OCI-LY7 (cell line): Measurements from ENCODE around the gene F2R. TPM values are rescaled to one million over a fixed set of nuclear protein-coding genes. Genes with fewer than 3 reads are reported as not detected.

Experiments used
- BruUV-seq: library from RNA; stranded (reverse); fragments of 400-500 nt; replicated peaks from 2 replicates; lab custom pipeline; 2021; lab: Mats Ljungman, UMichigan
- CTCF ChIA-PET: fragments of 300-600 bp; sonication (Branson Sonifier 250); formaldehyde crosslinking; loops from one replicate; lab custom pipeline; 2022; ENCODE audit warnings: antibody characterized with exemption; ENCODE audit not compliant: unreplicated experiment; lab: Charles Lee
- POLR2A ChIA-PET: fragments of 300-600 bp; sonication (Branson Sonifier 250); formaldehyde crosslinking; loops from one replicate; lab custom pipeline; 2022; ENCODE audit warnings: antibody characterized with exemption; lab: Charles Lee
- DNase-seq: peaks from one replicate; pipeline ENCODE4 v3.0.0-alpha.2; 2015; ENCODE audit warnings: low spot score
- H2AFZ ChIP-seq: fragments of 200-600 bp; sonication (generic), shearing (Covaris generic); 2 replicates; pipeline ENCODE4 v1.6.1; 2014; ENCODE audit warnings: mild to moderate bottlenecking, antibody characterized with exemption, low read length, moderate library complexity
- H3K27ac ChIP-seq: fragments of 200-600 bp; sonication (generic); 2 replicates; pipeline ENCODE4 v1.5.1; 2014; ENCODE audit warnings: mixed run types, low read depth, mild to moderate bottlenecking, moderate library complexity, low read length, inconsistent platforms; ENCODE audit not compliant: poor library complexity, severe bottlenecking
- H3K36me3 ChIP-seq: fragments of 200-600 bp; sonication (generic); 2 replicates; pipeline ENCODE4 v1.6.1; 2014; ENCODE audit warnings: mild to moderate bottlenecking, antibody characterized with exemption, low read length, moderate library complexity, mixed read lengths; ENCODE audit not compliant: insufficient read depth
- H3K4me1 ChIP-seq: fragments of 200-600 bp; sonication (generic); 2 replicates; pipeline ENCODE4 v1.5.1; 2014; ENCODE audit warnings: mild to moderate bottlenecking, low read length; ENCODE audit not compliant: insufficient read depth, poor library complexity, severe bottlenecking
- H3K4me2 ChIP-seq: fragments of 200-600 bp; sonication (generic); 2 replicates; pipeline ENCODE4 v1.6.1; 2014; ENCODE audit warnings: mild to moderate bottlenecking, low read length
- H3K4me3 ChIP-seq: fragments of 200-600 bp; sonication (generic); 2 replicates; pipeline ENCODE4 v1.5.1; 2014; ENCODE audit warnings: mild to moderate bottlenecking, low read depth, low read length; ENCODE audit not compliant: poor library complexity, severe bottlenecking
- H3K79me2 ChIP-seq: fragments of 200-600 bp; sonication (generic); 2 replicates; pipeline ENCODE4 v1.6.1; 2016; ENCODE audit warnings: low read depth, mild to moderate bottlenecking, low read length, moderate library complexity, mixed read lengths; ENCODE audit not compliant: insufficient read depth
- H3K9me2 ChIP-seq: fragments of 200-600 bp; sonication (generic); 2 replicates; pipeline ENCODE4 v1.6.1; 2016; ENCODE audit warnings: mild to moderate bottlenecking, low read length, mixed read lengths; ENCODE audit not compliant: insufficient read depth
- H3K9me3 ChIP-seq: fragments of 200-600 bp; sonication (generic); 2 replicates; pipeline ENCODE4 v1.6.1; 2014; ENCODE audit warnings: mild to moderate bottlenecking, mixed run types, low read length, mixed read lengths
- H4K20me1 ChIP-seq: fragments of 200-600 bp; sonication (generic); 2 replicates; pipeline ENCODE4 v1.6.1; 2014; ENCODE audit warnings: mild to moderate bottlenecking, antibody characterized with exemption, low read length, moderate library complexity, mixed read lengths; ENCODE audit not compliant: insufficient read depth
- EZH2phosphoT487 ChIP-seq: fragments of 200-600 bp; sonication (generic); IDR thresholded peaks from 2 replicates; pipeline ENCODE4 v1.6.1; 2018; ENCODE audit warnings: low read depth, borderline replicate concordance, mild to moderate bottlenecking, mixed run types, antibody characterized with exemption, low read length, moderate library complexity, mixed read lengths
- intact Hi-C: fragments of 100-400 bp; cut with micrococcal nuclease; formaldehyde crosslinking; loops from one replicate; pipeline ENCODE4 v1.10.0; 2022; ENCODE audit not compliant: unreplicated experiment
- total RNA-seq, 2 experiments: library from RNA; depleted of rRNA in 1 of 2; stranded (reverse); fragments of >200 nt in 1 of 2; shearing (Covaris generic) in 1 of 2; gene quantifications; 2 replicates each; pipeline ENCODE4 v1.2.3, GENCODE V29; 2014 to 2022
- TF ChIP-seq, protein P1 (sequence below): fragments of 200-600 bp; sonication (generic); conservative IDR thresholded peaks from 2 replicates; pipeline ENCODE4 v1.5.1; 2014; ENCODE audit warnings: mild to moderate bottlenecking, antibody characterized with exemption, low read length, moderate library complexity, mixed read lengths

The F2R gene
- total RNA-seq, 2 experiments from 2014 or later: 0.08 TPM; not detected in 1

DNA sequence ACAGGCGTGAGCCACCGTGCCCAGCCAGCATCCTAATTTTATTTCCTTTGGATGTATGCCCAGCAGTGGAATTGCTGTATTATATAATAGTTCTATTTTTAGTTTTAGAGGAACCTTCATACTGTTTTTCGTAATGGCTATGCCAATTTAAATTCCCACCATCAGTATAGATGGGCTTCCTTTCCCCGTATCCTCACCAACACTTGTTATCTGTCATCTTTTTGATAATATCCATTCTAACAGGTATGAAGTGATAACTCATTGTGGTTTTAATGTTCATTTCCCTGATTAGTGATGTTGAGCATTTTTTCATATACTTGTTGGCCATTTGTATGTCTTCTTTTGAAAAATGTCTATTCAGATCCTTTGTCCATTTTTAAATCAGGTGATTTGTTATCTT is 13.0 kb downstream of the F2R start:
- no peak for TF ChIP-seq EZH2phosphoT487
- TF ChIP-seq, protein P1, sequence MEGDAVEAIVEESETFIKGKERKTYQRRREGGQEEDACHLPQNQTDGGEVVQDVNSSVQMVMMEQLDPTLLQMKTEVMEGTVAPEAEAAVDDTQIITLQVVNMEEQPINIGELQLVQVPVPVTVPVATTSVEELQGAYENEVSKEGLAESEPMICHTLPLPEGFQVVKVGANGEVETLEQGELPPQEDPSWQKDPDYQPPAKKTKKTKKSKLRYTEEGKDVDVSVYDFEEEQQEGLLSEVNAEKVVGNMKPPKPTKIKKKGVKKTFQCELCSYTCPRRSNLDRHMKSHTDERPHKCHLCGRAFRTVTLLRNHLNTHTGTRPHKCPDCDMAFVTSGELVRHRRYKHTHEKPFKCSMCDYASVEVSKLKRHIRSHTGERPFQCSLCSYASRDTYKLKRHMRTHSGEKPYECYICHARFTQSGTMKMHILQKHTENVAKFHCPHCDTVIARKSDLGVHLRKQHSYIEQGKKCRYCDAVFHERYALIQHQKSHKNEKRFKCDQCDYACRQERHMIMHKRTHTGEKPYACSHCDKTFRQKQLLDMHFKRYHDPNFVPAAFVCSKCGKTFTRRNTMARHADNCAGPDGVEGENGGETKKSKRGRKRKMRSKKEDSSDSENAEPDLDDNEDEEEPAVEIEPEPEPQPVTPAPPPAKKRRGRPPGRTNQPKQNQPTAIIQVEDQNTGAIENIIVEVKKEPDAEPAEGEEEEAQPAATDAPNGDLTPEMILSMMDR: no peak
- Histone ChIP-seq H3K27ac (no peak overlapping the region), H3K4me1 (no peaks in the 10 kb centered on the region), H3K36me3 (no peaks in the 10 kb centered on the region), H2AFZ (no peak overlapping the region), H3K4me2 (no peak overlapping the region), H3K9me2 (no peaks in the 10 kb centered on the region), H3K4me3 (no peak overlapping the region), H3K79me2 (no peaks in the 10 kb centered on the region), H4K20me1 (no peaks in the 10 kb centered on the region), H3K9me3 (0 out of 2 replicates have a peak, but pooled peaks cover 4% of the 10 kb centered on the region)
- CTCF ChIA-PET: no interaction called here
- no peak for DNase-seq
- POLR2A ChIA-PET: no interaction called here
- BruUV-seq: no TSS peak
- intact Hi-C loops: no loop called here

DNA sequence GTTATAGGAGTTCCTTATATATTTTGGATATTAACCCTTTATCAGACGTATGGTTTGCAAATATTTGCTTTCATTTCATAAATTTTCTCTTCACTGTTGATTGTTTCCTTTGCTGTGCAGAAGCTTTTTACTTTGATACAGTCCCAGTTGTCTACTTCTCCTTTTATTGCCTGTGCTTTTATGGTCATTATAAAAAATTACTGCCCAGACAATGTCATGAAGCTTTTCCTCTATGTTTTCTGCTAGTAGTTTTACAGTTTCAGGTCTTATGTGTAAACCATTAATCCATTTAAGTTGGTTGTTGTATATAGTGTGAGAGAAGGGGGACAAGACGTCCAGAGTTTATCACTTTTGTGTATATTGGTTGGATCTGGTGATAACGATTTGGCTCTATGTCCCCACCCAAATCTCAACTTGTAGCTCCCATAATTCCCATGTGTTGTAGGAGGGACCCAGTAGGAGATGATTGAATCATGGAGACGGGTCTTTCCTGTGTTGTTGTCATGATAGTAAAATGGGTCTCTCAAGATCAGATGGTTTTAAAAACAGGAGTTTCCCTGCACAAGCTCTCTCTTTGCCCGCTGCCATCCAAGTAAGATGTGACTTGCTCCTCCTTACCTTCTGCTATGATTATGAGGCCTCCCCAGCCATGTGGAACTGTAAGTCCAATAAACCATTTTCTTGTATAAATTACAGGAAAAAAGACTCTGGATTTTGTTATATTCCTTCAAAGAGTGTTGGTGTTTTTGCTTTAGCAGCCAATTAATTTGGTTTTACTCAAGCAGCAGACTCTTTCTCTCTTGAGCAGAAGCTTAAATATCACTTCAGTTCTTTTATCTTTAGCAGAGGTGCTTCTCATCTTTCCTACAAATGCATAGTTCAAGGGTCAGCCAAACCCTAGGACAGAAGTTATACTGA is 13.7 kb downstream of the F2R start:
- DNase-seq: no peak
- Histone ChIP-seq H3K79me2 (no peaks in the 10 kb centered on the region), H3K9me2 (no peaks in the 10 kb centered on the region), H2AFZ (no peak overlapping the region), H3K36me3 (no peaks in the 10 kb centered on the region), H3K4me2 (no peak overlapping the region), H4K20me1 (no peaks in the 10 kb centered on the region), H3K9me3 (0 out of 2 replicates have a peak, but pooled peaks cover 4% of the 10 kb centered on the region), H3K27ac (no peak overlapping the region), H3K4me1 (no peaks in the 10 kb centered on the region), H3K4me3 (no peak overlapping the region)
- no TSS peak for BruUV-seq
- CTCF ChIA-PET: no interaction called here
- POLR2A ChIA-PET: no interaction called here
- TF ChIP-seq, protein P1: no peak
- TF ChIP-seq EZH2phosphoT487: no peak
- intact Hi-C loops: no loop called here
